GM23338 (cell line): Measurements from ENCODE around the gene VWCE.
"Not testable (repeated sequence)": the region's sequence is repeated elsewhere in the genome, so short reads cannot be mapped to it uniquely, and the experiment has no call there.

Experiments
- CTCF ChIP-seq, 2 experiments: fragments of 200-600 bp in 1 of 2; sonication (generic) in 1 of 2; conservative IDR thresholded peaks; 2 replicates each; pipeline versions ENCODE4 v1.5.1 to v1.6.1; 2016 to 2017; ENCODE audit warnings: antibody characterized with exemption in 2 of 2, low read depth in 2 of 2, mild to moderate bottlenecking in 2 of 2, moderate library complexity in 1 of 2
- EZH2 ChIP-seq: fragments of 200-600 bp; sonication (generic); IDR thresholded peaks from one replicate; pipeline ENCODE4 v1.8.0; 2017; ENCODE audit warnings: antibody characterized with exemption, mild to moderate bottlenecking, low read depth; ENCODE audit not compliant: unreplicated experiment
- EZH2phosphoT487 ChIP-seq: fragments of 200-600 bp; sonication (generic); IDR thresholded peaks from one replicate; pipeline ENCODE4 v1.8.1; 2018; ENCODE audit warnings: antibody characterized with exemption; ENCODE audit not compliant: unreplicated experiment
- JUNB ChIP-seq: IDR thresholded peaks from one replicate; pipeline ENCODE4 v1.6.1; 2016; ENCODE audit warnings: antibody characterized with exemption; ENCODE audit not compliant: unreplicated experiment
- POLR2AphosphoS5 ChIP-seq: IDR thresholded peaks from 2 replicates; pipeline ENCODE4 v1.6.1; 2016; ENCODE audit warnings: antibody characterized with exemption, low read depth
- STAT1 ChIP-seq: IDR thresholded peaks from one replicate; pipeline ENCODE4 v1.6.1; 2016; ENCODE audit warnings: antibody characterized with exemption; ENCODE audit not compliant: unreplicated experiment
- TF ChIP-seq, protein P1 (sequence below): fragments of 250-450 bp; sonication (Bioruptor Pico); IDR thresholded peaks from 2 replicates; pipeline ENCODE4 v1.5.0; 2020; ENCODE audit warnings: mild to moderate bottlenecking, moderate library complexity

DNA sequence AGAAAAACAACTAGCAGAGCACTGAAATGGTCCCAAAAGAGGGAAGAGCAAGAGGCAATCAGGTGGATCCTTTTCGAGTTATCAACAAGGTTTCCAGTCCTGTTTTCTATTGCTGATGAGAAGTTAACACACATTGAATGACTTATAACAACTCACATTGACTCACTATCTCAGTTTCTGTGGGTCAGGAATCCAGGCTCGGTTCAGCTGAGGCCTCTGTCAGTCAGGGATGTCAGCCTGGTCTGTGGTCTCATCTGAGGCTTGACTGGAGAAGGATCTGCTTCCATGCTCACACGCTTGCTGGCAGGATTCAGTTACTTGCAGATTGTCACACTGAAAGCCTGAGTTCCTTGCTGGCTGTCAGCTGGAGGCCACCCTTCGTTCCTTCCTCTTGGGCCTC is 76.8 kb downstream of the VWCE start:
- TF ChIP-seq STAT1; JUNB; POLR2AphosphoS5; CTCF (conservative IDR thresholded peaks at IDR 0.05; ENCODE audit: low read depth in 2 of 2); EZH2; EZH2phosphoT487: not testable (repeated sequence)
- TF ChIP-seq, protein P1, sequence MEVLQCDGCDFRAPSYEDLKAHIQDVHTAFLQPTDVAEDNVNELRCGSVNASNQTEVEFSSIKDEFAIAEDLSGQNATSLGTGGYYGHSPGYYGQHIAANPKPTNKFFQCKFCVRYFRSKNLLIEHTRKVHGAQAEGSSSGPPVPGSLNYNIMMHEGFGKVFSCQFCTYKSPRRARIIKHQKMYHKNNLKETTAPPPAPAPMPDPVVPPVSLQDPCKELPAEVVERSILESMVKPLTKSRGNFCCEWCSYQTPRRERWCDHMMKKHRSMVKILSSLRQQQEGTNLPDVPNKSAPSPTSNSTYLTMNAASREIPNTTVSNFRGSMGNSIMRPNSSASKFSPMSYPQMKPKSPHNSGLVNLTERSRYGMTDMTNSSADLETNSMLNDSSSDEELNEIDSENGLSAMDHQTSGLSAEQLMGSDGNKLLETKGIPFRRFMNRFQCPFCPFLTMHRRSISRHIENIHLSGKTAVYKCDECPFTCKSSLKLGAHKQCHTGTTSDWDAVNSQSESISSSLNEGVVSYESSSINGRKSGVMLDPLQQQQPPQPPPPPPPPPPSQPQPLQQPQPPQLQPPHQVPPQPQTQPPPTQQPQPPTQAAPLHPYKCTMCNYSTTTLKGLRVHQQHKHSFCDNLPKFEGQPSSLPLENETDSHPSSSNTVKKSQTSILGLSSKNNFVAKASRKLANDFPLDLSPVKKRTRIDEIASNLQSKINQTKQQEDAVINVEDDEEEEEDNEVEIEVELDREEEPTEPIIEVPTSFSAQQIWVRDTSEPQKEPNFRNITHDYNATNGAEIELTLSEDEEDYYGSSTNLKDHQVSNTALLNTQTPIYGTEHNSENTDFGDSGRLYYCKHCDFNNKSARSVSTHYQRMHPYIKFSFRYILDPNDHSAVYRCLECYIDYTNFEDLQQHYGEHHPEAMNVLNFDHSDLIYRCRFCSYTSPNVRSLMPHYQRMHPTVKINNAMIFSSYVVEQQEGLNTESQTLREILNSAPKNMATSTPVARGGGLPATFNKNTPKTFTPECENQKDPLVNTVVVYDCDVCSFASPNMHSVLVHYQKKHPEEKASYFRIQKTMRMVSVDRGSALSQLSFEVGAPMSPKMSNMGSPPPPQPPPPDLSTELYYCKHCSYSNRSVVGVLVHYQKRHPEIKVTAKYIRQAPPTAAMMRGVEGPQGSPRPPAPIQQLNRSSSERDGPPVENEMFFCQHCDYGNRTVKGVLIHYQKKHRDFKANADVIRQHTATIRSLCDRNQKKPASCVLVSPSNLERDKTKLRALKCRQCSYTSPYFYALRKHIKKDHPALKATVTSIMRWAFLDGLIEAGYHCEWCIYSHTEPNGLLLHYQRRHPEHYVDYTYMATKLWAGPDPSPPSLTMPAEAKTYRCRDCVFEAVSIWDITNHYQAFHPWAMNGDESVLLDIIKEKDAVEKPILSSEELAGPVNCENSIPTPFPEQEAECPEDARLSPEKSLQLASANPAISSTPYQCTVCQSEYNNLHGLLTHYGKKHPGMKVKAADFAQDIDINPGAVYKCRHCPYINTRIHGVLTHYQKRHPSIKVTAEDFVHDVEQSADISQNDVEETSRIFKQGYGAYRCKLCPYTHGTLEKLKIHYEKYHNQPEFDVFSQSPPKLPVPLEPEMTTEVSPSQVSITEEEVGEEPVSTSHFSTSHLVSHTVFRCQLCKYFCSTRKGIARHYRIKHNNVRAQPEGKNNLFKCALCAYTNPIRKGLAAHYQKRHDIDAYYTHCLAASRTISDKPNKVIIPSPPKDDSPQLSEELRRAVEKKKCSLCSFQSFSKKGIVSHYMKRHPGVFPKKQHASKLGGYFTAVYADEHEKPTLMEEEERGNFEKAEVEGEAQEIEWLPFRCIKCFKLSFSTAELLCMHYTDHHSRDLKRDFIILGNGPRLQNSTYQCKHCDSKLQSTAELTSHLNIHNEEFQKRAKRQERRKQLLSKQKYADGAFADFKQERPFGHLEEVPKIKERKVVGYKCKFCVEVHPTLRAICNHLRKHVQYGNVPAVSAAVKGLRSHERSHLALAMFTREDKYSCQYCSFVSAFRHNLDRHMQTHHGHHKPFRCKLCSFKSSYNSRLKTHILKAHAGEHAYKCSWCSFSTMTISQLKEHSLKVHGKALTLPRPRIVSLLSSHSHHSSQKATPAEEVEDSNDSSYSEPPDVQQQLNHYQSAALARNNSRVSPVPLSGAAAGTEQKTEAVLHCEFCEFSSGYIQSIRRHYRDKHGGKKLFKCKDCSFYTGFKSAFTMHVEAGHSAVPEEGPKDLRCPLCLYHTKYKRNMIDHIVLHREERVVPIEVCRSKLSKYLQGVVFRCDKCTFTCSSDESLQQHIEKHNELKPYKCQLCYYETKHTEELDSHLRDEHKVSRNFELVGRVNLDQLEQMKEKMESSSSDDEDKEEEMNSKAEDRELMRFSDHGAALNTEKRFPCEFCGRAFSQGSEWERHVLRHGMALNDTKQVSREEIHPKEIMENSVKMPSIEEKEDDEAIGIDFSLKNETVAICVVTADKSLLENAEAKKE = not testable (repeated sequence)
